Measurements from ENCODE around the gene ARPC2. TPM values are rescaled to one million over a fixed set of nuclear protein-coding genes. Genes with fewer than 3 reads are reported as not detected.

Gene ARPC2
- total RNA-seq, 1 donor from 2014 or later, result 515 TPM

DNA sequence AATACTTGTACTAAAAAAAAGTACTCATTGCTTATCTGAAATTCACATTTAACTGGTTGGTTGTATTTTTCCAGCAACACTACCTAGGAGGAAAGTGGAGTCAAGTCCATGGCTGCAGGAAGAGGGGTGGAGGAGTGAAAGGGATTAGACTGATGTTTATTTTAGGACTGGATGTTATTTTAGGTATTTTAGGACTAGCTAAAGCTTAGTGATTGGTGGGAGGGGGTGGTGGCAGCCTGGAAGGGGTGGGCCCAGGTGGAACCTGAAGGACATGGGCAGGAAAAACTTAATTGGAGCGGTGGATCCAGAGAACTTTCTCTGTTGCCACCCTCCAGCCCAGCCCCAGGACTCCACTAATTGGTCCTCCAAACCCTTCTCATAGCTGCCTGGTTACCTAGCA lies 79.2 kb downstream of the ARPC2 start:
- intact Hi-C loops (cut with micrococcal nuclease), result no loop called here
- Mint-ChIP-seq H3K36me3 (ENCODE audit: low read depth) (no peaks in the 10 kb centered on the region), H3K27ac (no peak overlapping the region), H3K9me3 (no peaks in the 10 kb centered on the region), H3K27me3 (peaks cover 3% of the 10 kb centered on the region), H3K4me3 (no peak overlapping the region), H3K4me1 (peaks cover 18% of the 10 kb centered on the region)
- no peak for DNase-seq

- Mint-ChIP-seq H3K36me3 (ENCODE audit: low read depth) (no peaks in the 10 kb centered on the region), H3K27me3 (peaks cover 3% of the 10 kb centered on the region), H3K27ac (no peak overlapping the region), H3K4me3 (no peak overlapping the region), H3K4me1 (peaks cover 17% of the 10 kb centered on the region), H3K9me3 (no peaks in the 10 kb centered on the region)
- peak; percentile 55 for DNase-seq
- intact Hi-C loops (cut with micrococcal nuclease), result no loop called here
Observed at GRCh38 chr2:218296847-218297246, 79.9 kb downstream of the ARPC2 start.

DNA sequence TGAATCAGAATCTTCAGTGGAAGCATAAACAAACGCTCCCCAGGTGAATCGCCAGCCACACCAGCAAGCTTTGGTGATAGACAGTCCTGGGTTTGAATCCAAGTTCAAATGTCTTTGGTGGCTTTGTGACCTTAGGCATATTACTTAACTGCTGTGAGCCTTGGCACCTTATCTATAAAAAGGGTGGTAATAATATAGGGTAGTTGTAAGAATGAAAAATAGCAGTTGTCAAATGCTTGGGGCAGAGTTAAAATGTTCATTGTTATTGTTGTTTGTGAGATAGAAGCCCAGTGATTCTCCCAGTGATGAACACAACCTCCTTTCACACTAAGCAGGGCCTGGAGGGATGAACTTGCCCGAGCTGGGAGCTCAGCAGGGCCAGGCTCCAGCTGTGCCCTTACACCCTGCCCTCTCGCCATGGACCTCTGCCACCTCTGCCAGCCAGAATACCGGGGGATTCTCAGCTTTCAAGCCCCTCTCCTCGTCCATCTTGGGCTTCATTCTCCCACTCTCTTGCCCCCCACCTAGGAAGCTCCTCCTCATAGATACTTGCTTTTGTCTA lies 81.4 kb downstream of the ARPC2 start:
- H3K4me1 Mint-ChIP-seq, result peaks cover 11% of the 10 kb centered on the region
- intact Hi-C loops (cut with micrococcal nuclease), result no loop called here
- peaks cover 3% of the 10 kb centered on the region for H3K27me3 Mint-ChIP-seq
- H3K9me3 Mint-ChIP-seq, result no peaks in the 10 kb centered on the region
- H3K36me3 Mint-ChIP-seq (ENCODE audit: low read depth), result no peaks in the 10 kb centered on the region
- H3K27ac Mint-ChIP-seq, result no peak overlapping the region
- no peak for DNase-seq
- H3K4me3 Mint-ChIP-seq, result no peak overlapping the region

DNA sequence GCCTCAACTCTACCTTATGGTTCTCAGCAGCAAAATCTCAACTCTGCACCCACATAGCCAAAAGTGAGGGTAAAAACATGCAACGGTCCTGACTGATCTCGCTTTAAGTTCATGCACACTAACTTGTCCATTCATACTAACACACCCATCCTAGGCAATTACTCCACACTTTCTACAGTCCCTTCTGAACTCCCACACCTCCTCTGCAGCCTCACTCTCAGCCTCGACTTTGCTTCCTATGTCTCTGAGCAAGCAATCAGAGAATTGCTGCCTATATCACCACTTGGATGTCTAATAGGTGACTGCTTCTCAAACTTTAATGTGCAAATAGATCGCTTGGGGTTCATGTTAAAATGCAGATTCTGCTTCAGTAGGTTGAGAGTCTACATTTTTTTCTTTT lies 83.2 kb downstream of the ARPC2 start:
- intact Hi-C loops (cut with micrococcal nuclease), result loop anchor here (2.0 kb wide), 3 partner anchors 17 to 349 kb away; no protein-coding TSS in a partner anchor
- Mint-ChIP-seq H3K9me3 (no peaks in the 10 kb centered on the region), H3K4me3 (no peak overlapping the region), H3K27me3 (peaks cover 3% of the 10 kb centered on the region), H3K36me3 (ENCODE audit: low read depth) (no peaks in the 10 kb centered on the region), H3K27ac (no peak overlapping the region), H3K4me1 (peaks cover 7% of the 10 kb centered on the region)
- DNase-seq, result no peak

GRCh38 chr2:218301176-218301819 lies 84.3 kb downstream of the ARPC2 start:
- H3K36me3 Mint-ChIP-seq (ENCODE audit: low read depth), result no peaks in the 10 kb centered on the region
- no peak overlapping the region for H3K4me3 Mint-ChIP-seq
- intact Hi-C loops (cut with micrococcal nuclease), result loop anchor here (1.0 to 2.0 kb wide), 5 partner anchors 16 to 348 kb away; no protein-coding TSS in a partner anchor
- no peaks in the 10 kb centered on the region for H3K9me3 Mint-ChIP-seq
- H3K4me1 Mint-ChIP-seq, result peaks cover 5% of the 10 kb centered on the region
- no peak overlapping the region for H3K27ac Mint-ChIP-seq
- H3K27me3 Mint-ChIP-seq, result no peaks in the 10 kb centered on the region
- peak; percentile 97 for DNase-seq

Other genes starting within 250 kb of the ARPC2 start
- gene TNS1, start 214.2 kb upstream of the ARPC2 start, total RNA-seq, result 0.70 and 1.3 TPM in 2 replicates
- 0.52 and 1.8 TPM in 2 replicates for gene RUFY4, start 147.9 kb upstream of the ARPC2 start, total RNA-seq
- 0.07 and 0.19 TPM in 2 replicates for gene CXCR2, start 91.2 kb upstream of the ARPC2 start, total RNA-seq
- not detected in 2 replicates for gene CXCR1, start 50.2 kb upstream of the ARPC2 start, total RNA-seq
- gene GPBAR1, start 43.8 kb downstream of the ARPC2 start, total RNA-seq, result 0.40 and 0.68 TPM in 2 replicates
- gene AAMP, start 52.9 kb downstream of the ARPC2 start, total RNA-seq, result 85.3 and 89.0 TPM in 2 replicates
- 15.0 and 21.5 TPM in 2 replicates for gene PNKD, start 53.3 kb downstream of the ARPC2 start, total RNA-seq
- gene TMBIM1, start 75.3 kb downstream of the ARPC2 start, total RNA-seq, result 62.6 and 63.1 TPM in 2 replicates
- not detected in 2 replicates for gene CATIP, start 139.7 kb downstream of the ARPC2 start, total RNA-seq
- 0.12 and 0.19 TPM in 2 replicates for gene SLC11A1, start 165.1 kb downstream of the ARPC2 start, total RNA-seq
- gene CTDSP1, start 182.7 kb downstream of the ARPC2 start, total RNA-seq, result 103 and 106 TPM in 2 replicates
- gene VIL1, start 201.9 kb downstream of the ARPC2 start, total RNA-seq, result not detected in 2 replicates

Measured in activated CD4-positive, alpha-beta T cell treated with anti-CD3 and anti-CD28 coated beads, Interleukin-2, amount 10 ng/mL, durations not matched to agents 24 days and 14 days (primary cell).